ENCODE results near the gene LUC7L3. TPM values are rescaled to one million over a fixed set of nuclear protein-coding genes. Genes with fewer than 3 reads are reported as not detected.

Gene LUC7L3, protein sequence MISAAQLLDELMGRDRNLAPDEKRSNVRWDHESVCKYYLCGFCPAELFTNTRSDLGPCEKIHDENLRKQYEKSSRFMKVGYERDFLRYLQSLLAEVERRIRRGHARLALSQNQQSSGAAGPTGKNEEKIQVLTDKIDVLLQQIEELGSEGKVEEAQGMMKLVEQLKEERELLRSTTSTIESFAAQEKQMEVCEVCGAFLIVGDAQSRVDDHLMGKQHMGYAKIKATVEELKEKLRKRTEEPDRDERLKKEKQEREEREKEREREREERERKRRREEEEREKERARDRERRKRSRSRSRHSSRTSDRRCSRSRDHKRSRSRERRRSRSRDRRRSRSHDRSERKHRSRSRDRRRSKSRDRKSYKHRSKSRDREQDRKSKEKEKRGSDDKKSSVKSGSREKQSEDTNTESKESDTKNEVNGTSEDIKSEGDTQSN
- total RNA-seq (10 to 100 TPM; 35.7 to 63.9 (median 46.8) TPM), polyA plus RNA-seq (100 to 1,000 TPM in 1 of 2 donors, 10 to 100 TPM in 1; 33.7 to 188 TPM)
- long read RNA-seq, donor 1, full-length matches to known transcripts, result 3 of 24 reads
- long read RNA-seq, donor 1, partial matches to known transcripts, result 13 of 24 reads
- long read RNA-seq, donor 1, other reads (novel, unspliced or antisense), result 8 of 24 reads
- long read RNA-seq, donor 2, full-length matches to known transcripts, result 7 of 25 reads
- long read RNA-seq, donor 2, partial matches to known transcripts, result 12 of 25 reads
- long read RNA-seq, donor 2, other reads (novel, unspliced or antisense), result 6 of 25 reads
- long read RNA-seq, donor 3, partial matches to known transcripts, result 11 of 21 reads
- long read RNA-seq, donor 3, other reads (novel, unspliced or antisense), result 9 of 21 reads

DNA sequence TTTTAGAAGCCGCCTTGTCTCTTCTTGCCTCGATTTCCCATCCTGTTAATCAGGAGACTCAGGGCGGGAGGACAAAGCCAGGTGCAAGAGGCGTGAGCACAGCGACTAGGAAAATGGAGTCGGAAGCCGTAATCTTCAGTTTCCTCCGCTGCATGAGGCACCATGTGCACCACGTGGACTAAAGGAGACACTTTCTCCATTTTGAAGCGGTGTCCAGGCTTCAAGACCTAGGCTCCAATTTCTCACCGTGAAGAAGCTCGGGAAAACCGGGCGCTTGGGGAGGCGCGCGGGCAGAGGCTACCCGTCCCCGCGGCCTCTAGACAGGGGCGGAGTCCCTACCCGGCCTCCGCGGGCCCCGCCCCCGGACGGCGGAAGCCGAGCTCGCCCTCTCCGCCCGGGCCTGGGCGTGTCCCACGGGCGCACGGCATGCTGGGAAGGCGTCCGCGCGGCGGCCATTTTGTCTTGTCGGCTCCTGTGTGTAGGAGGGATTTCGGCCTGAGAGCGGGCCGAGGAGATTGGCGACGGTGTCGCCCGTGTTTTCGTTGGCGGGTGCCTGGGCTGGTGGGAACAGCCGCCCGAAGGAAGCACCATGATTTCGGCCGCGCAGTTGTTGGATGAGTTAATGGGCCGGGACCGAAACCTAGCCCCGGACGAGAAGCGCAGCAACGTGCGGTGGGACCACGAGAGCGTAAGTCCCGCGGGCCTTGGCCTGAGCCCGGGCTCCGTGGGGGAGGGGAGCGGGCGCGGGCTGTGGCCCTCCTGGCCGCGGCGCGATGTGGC, at the start of gene LUC7L3:
TSS of gene LUC7L3 (plus strand) at position 460 of the 780 bp plus-strand sequence. CDS start at position 590, 130 bp downstream.
- no peaks in the 10 kb centered on the region for H3K9me3 ChIP-seq
- ATAC-seq (peak; percentile 98 to 99 (median 99)), DNase-seq (peak; percentile 93 to 95)
- WGBS, 2 donors, result 2% methylated on average over 76 of the region's 76 CpGs
- peak within 1 kb of the TSS; percentile 61 to 94 (median 84) for H3K4me3 ChIP-seq
- no peaks in the 10 kb centered on the region for H3K27me3 ChIP-seq
- no peaks in the 10 kb centered on the region for H3K36me3 ChIP-seq
- TF ChIP-seq, protein P1, sequence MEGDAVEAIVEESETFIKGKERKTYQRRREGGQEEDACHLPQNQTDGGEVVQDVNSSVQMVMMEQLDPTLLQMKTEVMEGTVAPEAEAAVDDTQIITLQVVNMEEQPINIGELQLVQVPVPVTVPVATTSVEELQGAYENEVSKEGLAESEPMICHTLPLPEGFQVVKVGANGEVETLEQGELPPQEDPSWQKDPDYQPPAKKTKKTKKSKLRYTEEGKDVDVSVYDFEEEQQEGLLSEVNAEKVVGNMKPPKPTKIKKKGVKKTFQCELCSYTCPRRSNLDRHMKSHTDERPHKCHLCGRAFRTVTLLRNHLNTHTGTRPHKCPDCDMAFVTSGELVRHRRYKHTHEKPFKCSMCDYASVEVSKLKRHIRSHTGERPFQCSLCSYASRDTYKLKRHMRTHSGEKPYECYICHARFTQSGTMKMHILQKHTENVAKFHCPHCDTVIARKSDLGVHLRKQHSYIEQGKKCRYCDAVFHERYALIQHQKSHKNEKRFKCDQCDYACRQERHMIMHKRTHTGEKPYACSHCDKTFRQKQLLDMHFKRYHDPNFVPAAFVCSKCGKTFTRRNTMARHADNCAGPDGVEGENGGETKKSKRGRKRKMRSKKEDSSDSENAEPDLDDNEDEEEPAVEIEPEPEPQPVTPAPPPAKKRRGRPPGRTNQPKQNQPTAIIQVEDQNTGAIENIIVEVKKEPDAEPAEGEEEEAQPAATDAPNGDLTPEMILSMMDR (IDR thresholded peaks at IDR 0.05), result peak in 1 of 9 donors; percentile 5
- intact Hi-C loops (cut with DNase I), result no loop called here
- peaks cover 3 to 57% (median 40%) of the 10 kb centered on the region in 9 donors for H3K4me1 ChIP-seq
- H3K27ac ChIP-seq, result peak within 1 kb of the TSS; percentile 89 to 99 (median 96)

DNA sequence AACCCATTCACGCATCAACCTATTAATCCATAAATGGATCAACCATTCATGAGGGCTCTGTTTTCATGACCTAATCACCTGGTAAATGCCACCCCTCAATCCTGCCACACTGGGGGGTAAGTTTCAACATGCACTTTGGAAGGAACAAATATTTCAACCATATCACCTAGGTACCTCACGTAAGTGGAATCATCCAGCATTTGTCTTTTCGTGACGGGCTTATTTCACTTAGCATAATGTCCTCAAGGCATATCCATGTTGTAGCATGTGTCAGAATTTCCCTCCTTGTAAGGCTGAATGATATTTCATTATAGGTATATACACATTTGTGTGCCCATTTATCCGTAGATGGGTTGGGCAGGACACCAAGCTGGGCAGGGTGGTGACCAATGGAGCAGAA, 47.3 kb upstream of the LUC7L3 start:
- Histone ChIP-seq H3K9me3 (no peaks in the 10 kb centered on the region), H3K4me3 (no peak overlapping the region), H3K27me3 (no peaks in the 10 kb centered on the region), H3K27ac (no peak overlapping the region), H3K4me1 (peaks cover 0 to 10% (median 0%) of the 10 kb centered on the region in 9 donors), H3K36me3 (no peaks in the 10 kb centered on the region)
- no peak for ATAC-seq
- no peak for DNase-seq
- WGBS, 2 donors, result 98% methylated on average over 5 of the region's 5 CpGs
- intact Hi-C loops (cut with DNase I), result loop anchor here in 2 of 10 donors (2.0 to 5.0 kb wide), 2 partner anchors 33 to 35 kb away; no protein-coding TSS in a partner anchor
- TF ChIP-seq, protein P1 (IDR thresholded peaks at IDR 0.05), result no peak

DNA sequence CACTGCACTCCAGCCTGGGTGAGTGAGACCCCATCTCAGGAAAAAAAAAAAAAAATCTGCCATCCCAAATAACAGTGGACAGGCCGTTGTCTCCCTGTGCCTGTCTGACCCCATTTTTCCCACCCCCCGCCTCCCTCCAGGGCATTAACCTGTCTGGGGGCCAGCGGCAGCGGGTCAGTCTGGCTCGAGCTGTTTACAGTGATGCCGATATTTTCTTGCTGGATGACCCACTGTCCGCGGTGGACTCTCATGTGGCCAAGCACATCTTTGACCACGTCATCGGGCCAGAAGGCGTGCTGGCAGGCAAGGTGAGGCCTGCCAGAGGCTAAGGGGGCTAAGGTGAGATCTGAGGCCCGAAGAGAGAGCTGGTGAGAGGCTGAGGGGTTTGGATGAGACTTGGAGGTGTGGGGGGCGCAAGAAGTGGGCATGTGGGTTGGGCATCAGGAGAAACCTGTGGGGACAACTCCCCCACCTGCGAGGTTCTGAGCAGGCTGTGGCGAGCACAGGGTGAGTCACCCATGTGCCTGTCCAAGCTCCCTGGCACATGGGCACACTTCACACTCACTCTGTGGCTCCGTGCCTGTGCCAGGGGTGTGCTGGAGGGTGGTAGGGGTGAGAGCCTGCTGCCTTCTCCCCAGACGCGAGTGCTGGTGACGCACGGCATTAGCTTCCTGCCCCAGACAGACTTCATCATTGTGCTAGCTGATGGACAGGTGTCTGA, 46.4 kb upstream of the LUC7L3 start:
- peak; percentile 57 to 96 (median 86) for ATAC-seq
- intact Hi-C loops (cut with DNase I), result loop anchor here in 2 of 10 donors (2.0 to 5.0 kb wide), 2 partner anchors 34 to 36 kb away; no protein-coding TSS in a partner anchor
- no peak overlapping the region for H3K4me3 ChIP-seq

More for the DNA sequence above, 46.4 kb upstream of the LUC7L3 start:
- TF ChIP-seq, protein P1 (IDR thresholded peaks at IDR 0.05), result no peak
- DNase-seq, result peak in 1 of 2 donors; percentile 49
- no peaks in the 10 kb centered on the region for H3K27me3 ChIP-seq
- H3K4me1 ChIP-seq, result peaks cover 0 to 5% (median 0%) of the 10 kb centered on the region in 9 donors
- H3K9me3 ChIP-seq, result no peaks in the 10 kb centered on the region
- WGBS, 2 donors, result 78 to 89% methylated on average over 20 of the region's 20 CpGs
- no peaks in the 10 kb centered on the region for H3K36me3 ChIP-seq
- peak overlapping the region in 1 of 10 donors; percentile 26 for H3K27ac ChIP-seq
